Central memory CD8-positive, alpha-beta T cell (primary cell): Measurements from ENCODE around the gene SOS1.
"Not testable (repeated sequence)": the region's sequence is repeated elsewhere in the genome, so short reads cannot be mapped to it uniquely, and the experiment has no call there.

Experiments used
- ATAC-seq: fragments of 150-1000 bp; cut with Tn5 transposase; replicated peaks from 2 replicates; pipeline ENCODE4 v1.10.0; 2022; ENCODE audit warnings: mild to moderate bottlenecking, moderate FRiP score, moderate number of reproducible peaks; ENCODE audit not compliant: poor library complexity, severe bottlenecking; ENCODE audit errors: extremely low read depth
- DNase-seq, 2 donors: peaks; one replicate each; pipeline ENCODE4 v3.0.0; 2021; ENCODE audit warnings: low spot score in 2 of 2
- H3K27ac Mint-ChIP-seq: one replicate; pipeline ENCODE4 v1.8.0; 2022; ENCODE audit warnings: low read depth, mild to moderate bottlenecking, moderate library complexity, mixed read lengths
- H3K27me3 Mint-ChIP-seq: one replicate; pipeline ENCODE4 v1.8.0; 2022; ENCODE audit warnings: mixed read lengths
- H3K36me3 Mint-ChIP-seq: one replicate; pipeline ENCODE4 v1.8.0; 2022; ENCODE audit warnings: mild to moderate bottlenecking, moderate library complexity, mixed read lengths; ENCODE audit not compliant: insufficient read depth
- H3K4me1 Mint-ChIP-seq: one replicate; pipeline ENCODE4 v1.8.0; 2022; ENCODE audit warnings: mixed read lengths
- H3K4me3 Mint-ChIP-seq: one replicate; pipeline ENCODE4 v1.8.0; 2022; ENCODE audit warnings: mild to moderate bottlenecking, moderate library complexity, mixed read lengths
- H3K9me3 Mint-ChIP-seq: one replicate; pipeline ENCODE4 v1.8.0; 2022; ENCODE audit warnings: mixed read lengths

SOS1 gene

DNA sequence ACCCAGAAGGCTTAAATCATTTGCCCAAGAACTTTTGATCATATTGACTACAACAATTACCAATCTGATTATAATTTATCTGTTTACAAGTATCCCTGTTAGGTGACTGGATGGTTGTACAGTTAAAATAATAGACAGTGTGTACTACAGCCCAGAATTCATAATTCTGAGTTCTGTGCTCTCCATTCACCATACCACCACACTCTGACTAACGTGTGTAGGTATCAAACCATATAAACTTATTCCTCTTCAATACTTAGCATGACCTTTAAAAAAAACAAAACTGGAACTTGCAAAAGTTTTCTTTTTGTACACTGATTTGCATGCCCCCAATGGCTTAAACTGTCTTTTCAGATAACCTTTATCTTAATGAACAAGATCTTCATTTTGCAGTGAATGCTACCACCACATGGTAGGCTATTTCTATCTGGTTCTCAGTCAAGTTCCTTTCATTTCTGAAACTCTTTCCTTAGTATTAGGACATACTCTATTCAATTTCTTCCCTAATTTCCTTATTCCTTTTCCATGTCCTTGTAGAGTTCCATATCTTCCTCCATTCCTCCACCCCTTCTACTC, 50.9 kb downstream of the SOS1 start:
- DNase-seq (no peak), ATAC-seq (no peak)
- Mint-ChIP-seq H3K4me1 (peaks cover 42% of the 10 kb centered on the region), H3K36me3 (peaks cover 14% of the 10 kb centered on the region), H3K27ac (peak overlapping the region; percentile 20), H3K4me3 (no peak overlapping the region), H3K27me3 (no peaks in the 10 kb centered on the region), H3K9me3 (no peaks in the 10 kb centered on the region)

DNA sequence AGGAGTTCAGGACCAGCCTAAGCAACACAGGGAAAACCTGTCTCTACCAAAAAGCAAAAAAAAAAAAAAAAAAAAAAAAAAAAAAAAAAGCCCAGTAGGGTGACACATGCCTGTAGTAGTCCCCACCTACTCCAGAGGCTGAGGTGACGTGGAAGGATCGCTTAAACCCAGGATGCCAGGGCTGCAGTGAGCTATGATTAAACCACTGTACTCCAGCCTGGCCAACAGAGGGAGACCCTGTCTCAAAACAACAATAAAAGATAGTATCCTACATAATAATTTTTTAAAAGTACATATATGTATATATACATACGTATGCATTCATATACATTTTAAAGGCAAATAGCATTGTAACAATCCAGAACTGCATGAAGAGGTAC, 51.7 kb downstream of the SOS1 start:
- no peaks in the 10 kb centered on the region for H3K27me3 Mint-ChIP-seq
- H3K9me3 Mint-ChIP-seq = no peaks in the 10 kb centered on the region
- peak overlapping the region; percentile 42 for H3K27ac Mint-ChIP-seq
- no peak overlapping the region for H3K4me3 Mint-ChIP-seq
- ATAC-seq = no peak
- no peak for DNase-seq
- peaks cover 38% of the 10 kb centered on the region for H3K4me1 Mint-ChIP-seq
- peaks cover 14% of the 10 kb centered on the region for H3K36me3 Mint-ChIP-seq

DNA sequence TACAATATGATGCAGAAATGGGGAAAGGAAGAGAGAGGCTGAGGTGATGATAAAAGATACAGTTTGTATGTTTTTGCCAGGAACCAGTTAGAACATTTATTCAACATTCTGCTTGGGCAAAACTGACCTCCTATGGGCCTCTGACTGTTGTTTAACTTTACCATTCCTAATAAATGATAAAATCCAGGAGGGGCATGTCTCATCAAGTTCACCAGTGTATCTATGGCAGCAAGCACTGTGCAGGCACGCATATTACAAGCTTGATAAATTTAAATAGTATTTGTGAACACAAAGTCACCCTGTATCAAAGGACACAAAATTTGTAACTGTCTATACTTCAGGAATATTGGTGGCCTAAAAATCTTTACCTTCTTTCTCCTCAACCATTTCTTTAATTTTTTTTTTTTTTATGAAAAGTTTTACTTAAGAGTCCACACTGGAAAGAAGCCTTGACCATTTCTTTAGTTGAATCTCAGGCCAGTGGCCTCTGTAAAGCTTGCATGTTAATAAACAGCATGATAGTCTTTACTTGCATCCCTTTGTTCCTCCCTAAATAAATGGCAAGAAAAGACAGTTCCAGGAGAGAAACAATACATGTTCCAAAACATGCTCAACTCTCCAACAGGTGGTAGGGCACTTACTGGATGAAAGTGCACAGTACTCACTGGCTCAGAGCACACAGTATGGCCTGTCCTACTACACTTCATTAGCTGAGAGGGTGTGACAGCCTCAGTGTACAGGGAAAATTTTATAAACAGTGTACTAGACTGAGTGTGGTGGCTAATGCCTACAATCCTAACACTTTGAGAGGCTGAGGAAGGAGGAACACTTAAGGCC, 52.3 kb downstream of the SOS1 start:
- no peak overlapping the region for H3K4me3 Mint-ChIP-seq
- H3K27me3 Mint-ChIP-seq = no peaks in the 10 kb centered on the region
- H3K27ac Mint-ChIP-seq = peak overlapping the region; percentile 42
- peaks cover 14% of the 10 kb centered on the region for H3K36me3 Mint-ChIP-seq
- ATAC-seq (no peak), DNase-seq (no peak)
- no peaks in the 10 kb centered on the region for H3K9me3 Mint-ChIP-seq
- H3K4me1 Mint-ChIP-seq = peaks cover 42% of the 10 kb centered on the region

DNA sequence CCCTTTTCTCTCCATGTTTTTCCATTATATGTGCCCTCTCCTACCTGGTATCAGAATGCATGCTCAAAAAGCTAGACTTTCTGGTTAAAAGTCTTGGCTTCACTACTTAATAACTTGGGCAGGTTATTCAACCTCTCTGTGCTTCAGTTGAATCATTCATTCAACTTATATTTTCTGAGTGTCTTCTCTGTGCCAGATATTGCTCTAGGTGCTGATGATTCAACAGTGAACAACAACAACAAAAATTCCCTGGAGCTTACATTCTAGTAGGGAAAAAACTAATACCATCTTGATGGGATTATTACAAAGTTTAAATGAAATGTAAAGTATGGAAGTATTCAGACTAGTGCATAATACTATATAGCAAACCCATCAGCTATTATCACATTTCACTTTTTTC, 55.2 kb downstream of the SOS1 start:
- H3K27me3 Mint-ChIP-seq = no peaks in the 10 kb centered on the region
- no peak overlapping the region for H3K4me3 Mint-ChIP-seq
- no peaks in the 10 kb centered on the region for H3K9me3 Mint-ChIP-seq
- peaks cover 25% of the 10 kb centered on the region for H3K4me1 Mint-ChIP-seq
- peak overlapping the region; percentile 26 for H3K27ac Mint-ChIP-seq
- ATAC-seq (no peak), DNase-seq (no peak)
- H3K36me3 Mint-ChIP-seq = peaks cover 19% of the 10 kb centered on the region

DNA sequence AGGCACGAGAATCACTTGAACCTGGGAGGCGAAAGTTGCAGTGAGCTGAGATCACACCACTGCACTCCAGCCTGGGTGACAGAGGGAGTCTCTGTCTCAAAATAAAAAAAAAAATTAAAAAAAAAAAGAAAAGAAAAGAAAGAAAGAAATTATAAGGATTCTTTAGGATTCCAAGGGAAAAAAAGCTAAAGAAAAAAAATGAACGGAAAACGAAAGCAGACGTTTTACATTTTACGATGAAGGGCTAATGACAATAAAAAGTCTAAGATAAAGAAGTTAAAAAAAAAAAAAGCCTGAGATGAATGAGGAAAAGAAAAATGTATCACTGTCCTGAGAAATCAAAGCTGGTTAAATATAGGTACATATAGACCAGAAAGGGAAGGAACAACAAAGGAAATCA, 58.5 kb downstream of the SOS1 start:
- H3K27me3 Mint-ChIP-seq = no peaks in the 10 kb centered on the region
- DNase-seq (no peak), ATAC-seq (no peak)
- peaks cover 16% of the 10 kb centered on the region for H3K36me3 Mint-ChIP-seq
- H3K9me3 Mint-ChIP-seq = no peaks in the 10 kb centered on the region
- H3K27ac Mint-ChIP-seq = peak overlapping the region; percentile 32
- H3K4me3 Mint-ChIP-seq = no peak overlapping the region
- peaks cover 18% of the 10 kb centered on the region for H3K4me1 Mint-ChIP-seq

DNA sequence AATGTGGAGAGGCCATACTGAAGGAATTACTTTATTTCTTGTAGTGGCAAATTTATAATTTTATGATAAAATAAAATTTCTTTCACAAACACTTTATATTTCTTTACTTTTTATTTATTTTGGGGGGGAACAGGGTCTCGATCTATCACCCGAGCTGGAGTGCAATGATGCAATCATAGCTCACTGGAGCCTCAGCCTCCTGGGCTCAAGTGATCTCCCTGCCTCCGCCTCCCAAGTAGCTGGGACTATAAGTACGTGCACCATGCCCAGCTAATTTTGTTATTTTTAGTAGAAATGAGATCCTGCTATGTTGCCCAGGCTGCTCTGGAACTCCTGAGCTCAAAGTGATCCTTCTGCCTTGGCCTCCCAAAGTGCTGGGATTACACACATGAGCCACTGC, 59.6 kb downstream of the SOS1 start:
- no peak overlapping the region for H3K27ac Mint-ChIP-seq
- H3K4me3 Mint-ChIP-seq = no peak overlapping the region
- H3K9me3 Mint-ChIP-seq = no peaks in the 10 kb centered on the region
- no peaks in the 10 kb centered on the region for H3K27me3 Mint-ChIP-seq
- H3K4me1 Mint-ChIP-seq = peaks cover 13% of the 10 kb centered on the region
- H3K36me3 Mint-ChIP-seq = peaks cover 11% of the 10 kb centered on the region
- ATAC-seq (no peak), DNase-seq (no peak)

DNA sequence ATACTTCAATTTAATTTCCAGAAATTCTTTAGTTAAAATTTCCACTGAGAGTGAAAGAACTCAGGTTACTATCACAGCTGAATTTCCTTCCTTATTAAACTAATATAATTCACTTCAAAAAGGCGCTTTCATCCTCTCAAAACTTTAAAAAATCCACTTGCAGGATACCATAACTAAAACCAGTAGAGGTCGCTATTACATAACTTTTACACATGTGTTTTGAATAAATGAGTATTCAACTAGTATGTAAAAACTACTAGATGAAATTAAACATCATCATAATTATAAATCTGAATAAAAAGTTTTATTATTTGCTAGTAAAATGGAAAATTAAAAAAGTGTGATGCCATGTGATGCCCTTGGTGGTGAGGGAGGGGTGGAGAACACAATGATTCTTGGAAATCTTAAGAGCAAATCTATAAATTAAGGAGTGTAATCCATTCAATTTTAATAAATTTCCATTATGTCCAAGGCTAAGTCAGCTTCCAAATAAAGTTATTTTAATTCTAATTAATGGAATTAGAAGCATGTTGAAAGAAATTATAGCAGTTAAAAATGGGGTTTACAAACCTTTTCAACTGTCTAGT, 61.4 kb downstream of the SOS1 start:
- DNase-seq = no peak
- H3K27ac Mint-ChIP-seq = no peak overlapping the region

DNA sequence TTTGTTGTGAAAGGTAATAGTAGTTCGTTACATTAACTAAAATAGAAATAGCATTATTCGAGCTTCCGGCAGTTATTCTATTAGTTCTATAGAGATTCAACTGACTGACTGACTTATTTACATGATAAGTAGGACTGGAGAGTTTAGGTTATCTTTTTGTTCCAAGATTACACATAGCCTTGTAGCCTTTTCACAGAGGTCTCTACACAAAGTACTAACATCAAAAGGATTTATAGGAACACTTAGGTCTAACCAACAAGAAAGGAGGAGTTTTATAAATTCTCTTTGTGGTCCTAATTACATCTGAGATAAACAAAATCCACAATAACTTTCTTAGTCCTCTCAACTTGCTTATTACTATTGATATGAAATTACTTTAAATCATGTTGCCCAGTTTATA, 62.8 kb downstream of the SOS1 start:
- no peak for DNase-seq
- H3K4me1 Mint-ChIP-seq = no peaks in the 10 kb centered on the region
- H3K27ac Mint-ChIP-seq = no peak overlapping the region
- H3K36me3 Mint-ChIP-seq = peaks cover 18% of the 10 kb centered on the region
- no peak overlapping the region for H3K4me3 Mint-ChIP-seq
- no peaks in the 10 kb centered on the region for H3K9me3 Mint-ChIP-seq
- no peak for ATAC-seq
- no peaks in the 10 kb centered on the region for H3K27me3 Mint-ChIP-seq

More for the DNA sequence above, 61.4 kb downstream of the SOS1 start:
- ATAC-seq = no peak
- H3K27me3 Mint-ChIP-seq = no peaks in the 10 kb centered on the region
- H3K4me1 Mint-ChIP-seq = peaks cover 4% of the 10 kb centered on the region
- peaks cover 12% of the 10 kb centered on the region for H3K36me3 Mint-ChIP-seq
- H3K4me3 Mint-ChIP-seq = no peak overlapping the region
- H3K9me3 Mint-ChIP-seq = no peaks in the 10 kb centered on the region

DNA sequence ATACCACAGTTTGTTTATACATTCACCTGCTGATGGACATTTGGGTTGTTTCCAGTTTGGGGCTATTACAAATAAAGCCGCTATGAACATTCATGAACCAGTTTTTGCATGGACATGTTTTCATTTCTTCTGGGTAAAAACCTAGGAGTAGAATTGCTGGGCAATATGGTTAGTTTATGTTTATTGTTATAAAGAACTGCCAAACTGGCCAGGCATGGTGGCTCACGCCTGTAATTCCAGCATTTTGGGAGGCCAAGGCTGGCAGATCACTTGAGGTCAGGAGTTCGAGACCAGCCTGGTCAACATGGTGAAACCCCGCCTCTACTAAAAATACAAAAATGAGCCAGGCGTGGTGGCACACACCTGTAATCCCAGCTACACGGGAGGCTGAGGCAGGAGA, 68.2 kb downstream of the SOS1 start:
- H3K4me3 Mint-ChIP-seq, H3K4me1 Mint-ChIP-seq, H3K27ac Mint-ChIP-seq, ATAC-seq, DNase-seq, H3K9me3 Mint-ChIP-seq, H3K27me3 Mint-ChIP-seq: not testable (repeated sequence)
- H3K36me3 Mint-ChIP-seq = peaks cover 35% of the 10 kb centered on the region

DNA sequence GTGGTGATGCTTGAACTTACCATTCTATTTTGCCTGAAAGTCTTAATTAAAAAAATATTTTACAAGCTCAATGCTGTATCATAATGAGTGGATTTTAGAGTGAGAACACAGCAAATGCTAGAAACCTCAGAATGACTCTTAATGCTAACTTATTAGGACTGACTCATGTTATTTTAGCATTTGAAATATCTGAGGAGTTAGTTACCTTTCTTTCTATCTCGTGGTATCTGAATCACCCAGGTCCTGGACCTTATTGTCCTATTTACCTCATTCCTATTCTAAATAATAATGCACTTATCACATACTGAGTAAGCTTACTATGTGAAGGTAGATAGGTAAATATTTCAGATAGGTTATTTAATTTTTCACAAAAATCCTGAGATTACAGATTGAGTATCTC, 70.7 kb downstream of the SOS1 start:
- Mint-ChIP-seq H3K27me3 (no peaks in the 10 kb centered on the region), H3K9me3 (no peaks in the 10 kb centered on the region), H3K27ac (no peak overlapping the region), H3K4me3 (no peak overlapping the region), H3K4me1 (no peaks in the 10 kb centered on the region), H3K36me3 (peaks cover 32% of the 10 kb centered on the region)
- no peak for ATAC-seq
- no peak for DNase-seq

DNA sequence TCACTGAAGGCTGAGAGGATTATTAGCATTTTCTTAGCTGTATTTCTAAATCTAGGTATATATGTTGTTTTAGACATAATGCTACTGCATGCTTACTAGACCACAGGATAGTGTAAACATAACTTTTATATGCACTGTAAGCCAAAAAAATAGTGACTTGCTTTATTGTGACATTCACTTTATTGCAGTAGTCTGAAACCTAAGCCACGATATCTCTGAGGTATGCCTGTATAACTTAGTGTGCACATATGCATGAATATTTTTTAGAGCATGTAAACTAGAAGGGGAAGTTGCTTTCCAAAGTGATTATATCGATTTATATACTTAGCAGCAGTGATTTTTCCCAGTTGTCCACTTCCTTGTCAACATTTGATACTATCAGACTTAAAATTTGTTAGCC, 81.8 kb downstream of the SOS1 start:
- ATAC-seq = no peak
- Mint-ChIP-seq H3K9me3 (no peaks in the 10 kb centered on the region), H3K27ac (no peak overlapping the region), H3K4me3 (no peak overlapping the region), H3K4me1 (no peaks in the 10 kb centered on the region), H3K36me3 (peaks cover 1% of the 10 kb centered on the region), H3K27me3 (no peaks in the 10 kb centered on the region)
- no peak for DNase-seq

DNA sequence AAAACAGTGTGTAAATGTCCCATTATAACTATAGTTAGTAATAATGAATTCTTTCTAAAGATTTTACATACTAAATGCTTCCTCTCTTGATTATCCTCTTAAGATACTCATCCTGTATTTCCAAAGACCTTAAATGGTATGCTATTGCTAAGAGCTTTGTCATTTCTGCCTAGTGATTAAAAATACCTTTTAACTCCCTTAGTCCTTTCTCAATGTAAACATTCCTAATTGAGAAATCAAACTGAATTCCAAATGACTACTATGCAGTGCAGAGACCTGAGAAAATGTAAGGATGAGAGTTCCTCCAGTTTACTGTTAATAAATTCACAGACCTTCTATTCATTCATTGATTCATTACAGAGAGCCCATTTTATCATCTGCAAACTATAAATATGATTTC, 86.9 kb downstream of the SOS1 start:
- Mint-ChIP-seq H3K27ac (no peak overlapping the region), H3K4me1 (peaks cover 5% of the 10 kb centered on the region), H3K27me3 (no peaks in the 10 kb centered on the region), H3K9me3 (no peaks in the 10 kb centered on the region), H3K4me3 (no peak overlapping the region), H3K36me3 (peaks cover 14% of the 10 kb centered on the region)
- ATAC-seq (no peak), DNase-seq (no peak)

DNA sequence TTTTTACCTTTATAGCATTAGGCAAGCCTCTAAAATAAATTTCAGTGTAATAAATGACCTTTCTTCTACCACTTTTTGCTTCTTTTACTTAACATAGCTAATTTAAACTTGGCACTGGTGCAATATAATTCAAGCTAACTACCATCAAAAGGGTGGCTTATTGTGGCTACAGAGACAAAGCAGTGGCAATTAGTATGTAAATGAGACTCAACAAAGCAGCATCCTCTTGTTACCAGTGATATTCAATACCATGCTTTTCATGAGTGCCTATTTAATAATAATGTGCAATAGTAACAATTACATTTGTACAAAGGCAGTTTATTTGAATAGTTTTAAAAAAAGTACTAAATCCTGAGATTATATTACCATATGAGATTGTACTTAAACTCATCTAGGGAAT, 93.4 kb downstream of the SOS1 start:
- DNase-seq (no peak), ATAC-seq (no peak)
- peaks cover 5% of the 10 kb centered on the region for H3K4me1 Mint-ChIP-seq
- H3K27me3 Mint-ChIP-seq = no peaks in the 10 kb centered on the region
- no peak overlapping the region for H3K27ac Mint-ChIP-seq
- peaks cover 19% of the 10 kb centered on the region for H3K36me3 Mint-ChIP-seq
- H3K4me3 Mint-ChIP-seq = no peak overlapping the region
- no peaks in the 10 kb centered on the region for H3K9me3 Mint-ChIP-seq
